GM12878 (cell line): ENCODE measurements around the gene SRPK2. TPM values are rescaled to one million over a fixed set of nuclear protein-coding genes. Genes with fewer than 3 reads are reported as not detected.

Source experiments
- ATAC-seq: fragments of 200-7000 bp; cut with Tn5 transposase; 3 replicates; pipeline ENCODE4 v1.9.1; 2020; ENCODE audit warnings: mild to moderate bottlenecking, moderate library complexity
- BruUV-seq: library from RNA; stranded (reverse); fragments of 400-500 nt; replicated peaks from 2 replicates; lab custom pipeline; 2021; lab: Mats Ljungman, UMichigan
- CTCF ChIA-PET: fragments of 300-600 bp; sonication (Branson Sonifier 250); formaldehyde crosslinking; extraction: SDS; loops from one replicate; lab custom pipeline; 2021; ENCODE audit warnings: inconsistent platforms; lab: Yijun Ruan, JAX
- POLR2A ChIA-PET: fragments of 350-600 bp; formaldehyde crosslinking; extraction: SDS; loops from one replicate; lab custom pipeline; 2021; ENCODE audit warnings: inconsistent platforms; lab: Charles Lee
- RAD21 ChIA-PET: fragments of 300-600 bp; sonication (Branson Sonifier 250); formaldehyde crosslinking; loops from one replicate; lab custom pipeline; 2023; ENCODE audit warnings: antibody characterized with exemption; ENCODE audit not compliant: unreplicated experiment; lab: Charles Lee
- SMC1A ChIA-PET: fragments of 300-600 bp; sonication (Branson Sonifier 250); formaldehyde crosslinking; loops from one replicate; lab custom pipeline; 2023; ENCODE audit not compliant: unreplicated experiment, uncharacterized antibody; lab: Charles Lee
- DNase-seq: peaks from one replicate; pipeline ENCODE4 v3.0.0-alpha.2; 2011; ENCODE audit warnings: low read depth, low spot score
- FAIRE-seq: peaks from 3 replicates; lab custom pipeline; 2011; peaks lifted over from hg19 to GRCh38; lab: Jason Lieb, UNC
- H2AFZ ChIP-seq: 2 replicates; pipeline ENCODE4 v1.6.0; 2011; ENCODE audit warnings: low read depth, low read length, control low read depth; ENCODE audit not compliant: control insufficient read depth
- H3K27ac ChIP-seq: 2 replicates; pipeline ENCODE4 v1.5.1; 2011; ENCODE audit warnings: control low read depth; ENCODE audit not compliant: control insufficient read depth, insufficient read depth
- H3K27me3 ChIP-seq, 2 experiments: replicated peaks in 1 of 2; 2 replicates each; pipeline versions ENCODE4 v1.6.0 to v1.6.1; 2011; ENCODE audit warnings: low read length in 1 of 2; ENCODE audit not compliant: control insufficient read depth in 2 of 2, insufficient read depth in 2 of 2
- H3K36me3 ChIP-seq, 2 experiments: 2 replicates each; pipeline ENCODE4 v1.5.1; 2011; ENCODE audit warnings: low read length in 1 of 2; ENCODE audit not compliant: control insufficient read depth in 2 of 2, insufficient read depth in 2 of 2
- H3K4me1 ChIP-seq: 2 replicates; pipeline ENCODE4 v1.6.1; 2011; ENCODE audit warnings: mild to moderate bottlenecking, low read length, moderate library complexity, mixed read lengths; ENCODE audit not compliant: control insufficient read depth, insufficient read depth
- H3K4me2 ChIP-seq: 2 replicates; pipeline ENCODE4 v1.6.0; 2011; ENCODE audit warnings: control low read depth; ENCODE audit not compliant: control insufficient read depth, insufficient read depth
- H3K4me3 ChIP-seq: fragments of 200-600 bp; sonication (generic); 2 replicates; pipeline ENCODE4 v1.5.1; 2016
- H3K79me2 ChIP-seq: 2 replicates; pipeline ENCODE4 v1.6.0; 2011; ENCODE audit warnings: low read length; ENCODE audit not compliant: control insufficient read depth, insufficient read depth
- H3K9ac ChIP-seq: 2 replicates; pipeline ENCODE4 v1.8.0; 2011; ENCODE audit warnings: low read length, control low read depth, mixed read lengths; ENCODE audit not compliant: control insufficient read depth, insufficient read depth
- H3K9me3 ChIP-seq: replicated peaks from 3 replicates; pipeline ENCODE4 v1.5.1; 2011; ENCODE audit warnings: mild to moderate bottlenecking, low read length; ENCODE audit not compliant: control insufficient read depth, insufficient read depth
- H4K20me1 ChIP-seq: 2 replicates; pipeline ENCODE4 v1.6.0; 2011; ENCODE audit not compliant: control insufficient read depth, insufficient read depth
- ATF7 ChIP-seq: fragments of 450-650 bp; IDR thresholded peaks from 2 replicates; pipeline ENCODE4 v1.6.1; 2016; ENCODE audit warnings: low read depth, mild to moderate bottlenecking
- CHD2 ChIP-seq: IDR thresholded peaks from 2 replicates; pipeline ENCODE4 v1.6.1; 2011; ENCODE audit warnings: low read depth, low read length, improper control_type of control experiment, borderline replicate concordance
- ELK1 ChIP-seq: IDR thresholded peaks from 2 replicates; pipeline ENCODE4 v1.6.1; 2012; ENCODE audit warnings: low read depth, low read length, improper control_type of control experiment
- IKZF1 ChIP-seq: fragments of 450-650 bp; conservative IDR thresholded peaks from 2 replicates; pipeline ENCODE4 v1.6.1; 2017; ENCODE audit warnings: antibody characterized with exemption, mild to moderate bottlenecking
- IRF3 ChIP-seq: fragments of 450-650 bp; IDR thresholded peaks from 2 replicates; pipeline ENCODE4 v1.6.1; 2014; ENCODE audit warnings: mild to moderate bottlenecking
- NR2F1 ChIP-seq: fragments of 450-650 bp; conservative IDR thresholded peaks from 2 replicates; pipeline ENCODE4 v1.6.1; 2017; ENCODE audit warnings: mild to moderate bottlenecking
- PAX8 ChIP-seq: fragments of 450-650 bp; IDR thresholded peaks from 2 replicates; pipeline ENCODE4 v1.6.1; 2017; ENCODE audit warnings: mild to moderate bottlenecking, moderate library complexity
- YBX1 ChIP-seq: fragments of 450-650 bp; IDR thresholded peaks from 2 replicates; pipeline ENCODE4 v1.6.1; 2016; ENCODE audit warnings: antibody characterized with exemption
- WGBS: methylation state at CpG from one replicate; pipeline ENCODE4 v1.1.6; 2016; ENCODE audit warnings: low lambda C conversion rate; ENCODE audit not compliant: insufficient replicate concordance, insufficient coverage; ENCODE audit errors: missing lambda C conversion rate; 5-methylcytosine and 5-hydroxymethylcytosine counted together
- in situ Hi-C: fragments of 300-500 bp; cut with MboI; formaldehyde crosslinking; loops from 9 replicates; pipeline ENCODE4 v1.14.3; 2018; ENCODE audit warnings: mixed read lengths
- intact Hi-C: fragments of 100-400 bp; cut with micrococcal nuclease; formaldehyde crosslinking; loops from one replicate; pipeline ENCODE4 v1.14.2; 2022; ENCODE audit not compliant: unreplicated experiment
- polyA plus RNA-seq, 11 experiments: library from polyadenylated mRNA; depleted of rRNA in 4 of 11; unstranded in 6 of 11; stranded (reverse) in 5 of 11; fragments of >200 nt; fragmentation: Nextera tagmentation in 4 of 11; fragmentation: Illumina TruSeq in 1 of 11; extraction: Ambion mirVana in 4 of 11; extraction: Trizol in 1 of 11; gene quantifications; 1 replicate in 1 of 11; 2 replicates in 10 of 11; pipeline versions ENCODE4 v1.2.1 to v1.2.3, GENCODE V29; 2011 to 2016; ENCODE audit warnings: inconsistent platforms in 2 of 11, missing spikeins in 2 of 11, low read depth in 1 of 11
- total RNA-seq, 4 experiments: library from RNA; depleted of rRNA in 3 of 4; stranded (reverse); fragments of >200 nt in 3 of 4; fragmentation: Illumina TruSeq in 1 of 4; extraction: Trizol in 1 of 4; gene quantifications; 2 replicates each; pipeline versions ENCODE4 v1.2.1 to v1.2.3, GENCODE V29; 2013 to 2021
- TF ChIP-seq, protein P1 (sequence below): IDR thresholded peaks from 2 replicates; pipeline ENCODE4 v1.6.1; 2012; ENCODE audit warnings: mild to moderate bottlenecking, low read depth, low read length
- TF ChIP-seq, protein P2 (sequence below): fragments of 450-650 bp; conservative IDR thresholded peaks from 2 replicates; pipeline ENCODE4 v1.6.1; 2017; ENCODE audit warnings: mild to moderate bottlenecking, moderate library complexity
- TF ChIP-seq, protein P3 (sequence below), 3 experiments: IDR thresholded peaks in 2 of 3; conservative IDR thresholded peaks in 1 of 3; 2 replicates each; pipeline ENCODE4 v1.5.1; 2011; ENCODE audit warnings: low read depth in 3 of 3, low read length in 3 of 3, mild to moderate bottlenecking in 3 of 3, control low read depth in 2 of 3, moderate library complexity in 2 of 3, inconsistent platforms in 1 of 3, mixed read lengths in 1 of 3; ENCODE audit not compliant: control insufficient read depth in 2 of 3, insufficient read depth in 1 of 3; ENCODE audit errors: extremely low read depth in 1 of 3

SRPK2 gene
- total and polyA plus RNA-seq, 10 of the 15 experiments (the other 5 are each of a cell fraction or from before 2014, with no cell fraction given): 13.2 to 32.8 (median 24.5) TPM

DNA sequence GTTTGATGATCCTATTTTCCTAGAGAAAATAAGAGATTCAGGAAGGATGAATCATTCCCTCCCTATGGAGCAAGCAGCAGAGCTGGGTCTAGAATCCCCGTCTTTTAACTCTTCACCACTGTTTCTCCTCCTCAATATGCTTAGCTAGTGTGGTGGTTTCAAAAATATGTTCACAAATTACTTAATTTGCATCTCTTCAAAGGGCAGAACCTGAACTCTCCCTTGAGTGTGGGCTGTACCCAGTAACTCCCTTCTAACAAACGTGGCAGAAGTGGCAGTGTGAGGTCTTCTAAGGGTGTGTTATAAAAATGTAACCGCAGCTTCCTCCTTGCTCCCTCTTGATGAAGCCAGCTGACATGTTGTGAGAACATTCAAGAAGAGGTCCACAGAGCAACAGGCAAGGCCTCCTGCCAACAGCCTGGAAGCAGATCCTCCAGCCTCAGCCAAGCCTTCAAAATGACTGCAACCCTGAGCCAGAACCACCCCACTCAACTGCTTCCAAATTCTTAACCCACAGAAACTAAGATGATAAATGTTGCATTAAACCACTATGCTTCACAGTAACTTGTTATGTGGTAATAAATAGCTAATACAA lies 36.6 kb downstream of the SRPK2 start:
- intact Hi-C loops: loop anchor here (5.0 kb wide), 1 partner anchor 35 kb away; the partner anchor contains the start of gene SRPK2
- in situ Hi-C loops: no loop called here
- Histone ChIP-seq H3K27ac (peak overlapping the region; percentile 62), H3K4me3 (no peak overlapping the region), H3K9ac (peak overlapping the region; percentile 8; the same call in 1 of the 2 replicates), H3K9me3 (no peaks in the 10 kb centered on the region), H3K27me3 (no peaks in the 10 kb centered on the region), H3K4me2 (peak overlapping the region; percentile 81), H3K4me1 (peaks cover 43% of the 10 kb centered on the region), H2AFZ (peak overlapping the region; percentile 46; the same call in 1 of the 2 replicates), H3K79me2 (peaks cover 26% of the 10 kb centered on the region), H4K20me1 (no peaks in the 10 kb centered on the region), H3K36me3 (no peaks in the 10 kb centered on the region)
- DNase-seq: peak; percentile 93
- SMC1A ChIA-PET: interaction anchor here (0.7 to 3.4 kb wide), 20 partner anchors 10 to 455 kb away, joined by 3 to 16 read pairs (median 4); partner anchors contain the start of gene KMT2E
- 0% methylated on average over 3 of the region's 3 CpGs for WGBS
- POLR2A ChIA-PET: interaction anchor here (0.6 to 2.9 kb wide), 10 partner anchors 8 to 408 kb away, joined by 3 to 11 read pairs (median 4); no protein-coding TSS in a partner anchor
- ATAC-seq: peak; percentile 91
- RAD21 ChIA-PET: interaction anchor here (0.8 to 3.6 kb wide), 13 partner anchors 15 to 234 kb away, joined by 3 to 12 read pairs (median 4); partner anchors contain the start of gene SRPK2
- no TSS peak for BruUV-seq
- FAIRE-seq: peak; percentile 23
- CTCF ChIA-PET: interaction anchor here (0.5 to 1.5 kb wide), 7 partner anchors 32 to 234 kb away, joined by 3 to 6 read pairs (median 3); partner anchors contain the start of gene SRPK2
- 0 out of 2 replicates have a peak, but pooled peaks have one; percentile 37 for TF ChIP-seq CHD2
- TF ChIP-seq ELK1: no peak
- peak; percentile 73 for TF ChIP-seq NR2F1
- TF ChIP-seq, protein P1, sequence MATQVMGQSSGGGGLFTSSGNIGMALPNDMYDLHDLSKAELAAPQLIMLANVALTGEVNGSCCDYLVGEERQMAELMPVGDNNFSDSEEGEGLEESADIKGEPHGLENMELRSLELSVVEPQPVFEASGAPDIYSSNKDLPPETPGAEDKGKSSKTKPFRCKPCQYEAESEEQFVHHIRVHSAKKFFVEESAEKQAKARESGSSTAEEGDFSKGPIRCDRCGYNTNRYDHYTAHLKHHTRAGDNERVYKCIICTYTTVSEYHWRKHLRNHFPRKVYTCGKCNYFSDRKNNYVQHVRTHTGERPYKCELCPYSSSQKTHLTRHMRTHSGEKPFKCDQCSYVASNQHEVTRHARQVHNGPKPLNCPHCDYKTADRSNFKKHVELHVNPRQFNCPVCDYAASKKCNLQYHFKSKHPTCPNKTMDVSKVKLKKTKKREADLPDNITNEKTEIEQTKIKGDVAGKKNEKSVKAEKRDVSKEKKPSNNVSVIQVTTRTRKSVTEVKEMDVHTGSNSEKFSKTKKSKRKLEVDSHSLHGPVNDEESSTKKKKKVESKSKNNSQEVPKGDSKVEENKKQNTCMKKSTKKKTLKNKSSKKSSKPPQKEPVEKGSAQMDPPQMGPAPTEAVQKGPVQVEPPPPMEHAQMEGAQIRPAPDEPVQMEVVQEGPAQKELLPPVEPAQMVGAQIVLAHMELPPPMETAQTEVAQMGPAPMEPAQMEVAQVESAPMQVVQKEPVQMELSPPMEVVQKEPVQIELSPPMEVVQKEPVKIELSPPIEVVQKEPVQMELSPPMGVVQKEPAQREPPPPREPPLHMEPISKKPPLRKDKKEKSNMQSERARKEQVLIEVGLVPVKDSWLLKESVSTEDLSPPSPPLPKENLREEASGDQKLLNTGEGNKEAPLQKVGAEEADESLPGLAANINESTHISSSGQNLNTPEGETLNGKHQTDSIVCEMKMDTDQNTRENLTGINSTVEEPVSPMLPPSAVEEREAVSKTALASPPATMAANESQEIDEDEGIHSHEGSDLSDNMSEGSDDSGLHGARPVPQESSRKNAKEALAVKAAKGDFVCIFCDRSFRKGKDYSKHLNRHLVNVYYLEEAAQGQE: no peak
- TF ChIP-seq, protein P2, sequence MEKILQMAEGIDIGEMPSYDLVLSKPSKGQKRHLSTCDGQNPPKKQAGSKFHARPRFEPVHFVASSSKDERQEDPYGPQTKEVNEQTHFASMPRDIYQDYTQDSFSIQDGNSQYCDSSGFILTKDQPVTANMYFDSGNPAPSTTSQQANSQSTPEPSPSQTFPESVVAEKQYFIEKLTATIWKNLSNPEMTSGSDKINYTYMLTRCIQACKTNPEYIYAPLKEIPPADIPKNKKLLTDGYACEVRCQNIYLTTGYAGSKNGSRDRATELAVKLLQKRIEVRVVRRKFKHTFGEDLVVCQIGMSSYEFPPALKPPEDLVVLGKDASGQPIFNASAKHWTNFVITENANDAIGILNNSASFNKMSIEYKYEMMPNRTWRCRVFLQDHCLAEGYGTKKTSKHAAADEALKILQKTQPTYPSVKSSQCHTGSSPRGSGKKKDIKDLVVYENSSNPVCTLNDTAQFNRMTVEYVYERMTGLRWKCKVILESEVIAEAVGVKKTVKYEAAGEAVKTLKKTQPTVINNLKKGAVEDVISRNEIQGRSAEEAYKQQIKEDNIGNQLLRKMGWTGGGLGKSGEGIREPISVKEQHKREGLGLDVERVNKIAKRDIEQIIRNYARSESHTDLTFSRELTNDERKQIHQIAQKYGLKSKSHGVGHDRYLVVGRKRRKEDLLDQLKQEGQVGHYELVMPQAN: no peak
- no peak for TF ChIP-seq YBX1
- peak; percentile 80 for TF ChIP-seq ATF7
- TF ChIP-seq, protein P3, sequence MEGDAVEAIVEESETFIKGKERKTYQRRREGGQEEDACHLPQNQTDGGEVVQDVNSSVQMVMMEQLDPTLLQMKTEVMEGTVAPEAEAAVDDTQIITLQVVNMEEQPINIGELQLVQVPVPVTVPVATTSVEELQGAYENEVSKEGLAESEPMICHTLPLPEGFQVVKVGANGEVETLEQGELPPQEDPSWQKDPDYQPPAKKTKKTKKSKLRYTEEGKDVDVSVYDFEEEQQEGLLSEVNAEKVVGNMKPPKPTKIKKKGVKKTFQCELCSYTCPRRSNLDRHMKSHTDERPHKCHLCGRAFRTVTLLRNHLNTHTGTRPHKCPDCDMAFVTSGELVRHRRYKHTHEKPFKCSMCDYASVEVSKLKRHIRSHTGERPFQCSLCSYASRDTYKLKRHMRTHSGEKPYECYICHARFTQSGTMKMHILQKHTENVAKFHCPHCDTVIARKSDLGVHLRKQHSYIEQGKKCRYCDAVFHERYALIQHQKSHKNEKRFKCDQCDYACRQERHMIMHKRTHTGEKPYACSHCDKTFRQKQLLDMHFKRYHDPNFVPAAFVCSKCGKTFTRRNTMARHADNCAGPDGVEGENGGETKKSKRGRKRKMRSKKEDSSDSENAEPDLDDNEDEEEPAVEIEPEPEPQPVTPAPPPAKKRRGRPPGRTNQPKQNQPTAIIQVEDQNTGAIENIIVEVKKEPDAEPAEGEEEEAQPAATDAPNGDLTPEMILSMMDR (IDR thresholded peaks at IDR 0.05 in 2 of 3, conservative IDR thresholded peaks at IDR 0.05 in 1 of 3; ENCODE audit: control insufficient read depth in 2 of 3, extremely low read depth in 1 of 3, insufficient read depth in 1 of 3, low read depth in 3 of 3, low read length in 3 of 3): no peak
- no peak for TF ChIP-seq IRF3
- TF ChIP-seq IKZF1: peak; percentile 94
- no peak for TF ChIP-seq PAX8
